GM10847 (cell line): ENCODE measurements around the gene LOXL1.

Source experiments
- POLR2A ChIP-seq: IDR thresholded peaks from 2 replicates; pipeline ENCODE4 v1.6.1; 2011; ENCODE audit not compliant: insufficient read length; ENCODE audit errors: extremely low read depth

Gene LOXL1

DNA sequence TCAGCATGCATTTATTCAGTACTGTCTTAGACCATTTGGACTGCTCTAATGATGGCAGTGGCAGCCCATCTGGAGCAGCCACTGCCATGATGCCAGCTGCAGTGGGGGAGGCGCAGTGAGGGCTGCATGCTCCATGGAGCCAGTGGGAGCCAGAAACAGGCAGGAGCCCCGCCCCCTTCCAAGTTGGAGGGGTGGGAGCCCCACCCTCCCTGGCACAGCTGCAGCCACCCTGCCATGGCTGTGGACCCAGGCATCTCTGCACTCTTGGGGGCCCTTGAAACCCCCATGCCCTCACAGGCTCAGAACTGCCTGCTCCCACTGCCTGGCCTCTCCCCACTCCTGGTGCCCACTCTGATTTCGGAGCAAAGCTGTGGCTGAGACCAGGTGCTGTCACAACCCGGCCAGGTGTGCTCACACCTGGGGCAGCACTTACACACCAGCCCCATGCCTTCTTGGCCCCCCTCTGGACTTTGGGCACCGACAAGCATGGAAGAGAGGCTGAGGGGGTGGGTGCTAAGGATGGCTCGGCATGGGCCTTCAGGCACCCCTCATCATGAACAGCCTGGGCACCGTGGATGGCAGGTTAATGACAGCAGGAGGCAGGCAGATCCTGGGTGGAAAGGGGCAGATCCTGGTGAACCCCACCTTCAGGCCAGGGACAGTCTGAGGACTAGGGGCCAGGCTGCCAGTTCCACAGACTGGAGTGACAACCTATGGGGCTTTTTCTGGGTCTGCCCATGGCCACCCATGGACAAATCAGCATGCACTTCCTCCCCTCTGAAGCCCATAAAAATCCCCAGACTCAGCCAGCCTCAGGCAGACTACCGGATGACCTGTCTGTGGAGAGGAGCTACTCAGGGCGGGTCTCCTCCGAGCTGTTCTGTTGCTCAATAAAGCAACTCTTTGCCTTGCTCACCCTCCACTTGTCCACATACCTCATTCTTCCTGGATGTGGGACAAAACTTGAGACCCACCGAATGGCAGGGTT, 34.6 kb upstream of the LOXL1 start:
- no peak for TF ChIP-seq POLR2A

- no peak for TF ChIP-seq POLR2A
Measured at GRCh38 chr15:73892446-73893226, 33.6 kb upstream of the LOXL1 start.

GRCh38 chr15:73894133-73894814, 32.0 kb upstream of the LOXL1 start:
- no peak for TF ChIP-seq POLR2A

- TF ChIP-seq POLR2A, result no peak
Measured at GRCh38 chr15:73897441-73898261, 28.6 kb upstream of the LOXL1 start.

DNA sequence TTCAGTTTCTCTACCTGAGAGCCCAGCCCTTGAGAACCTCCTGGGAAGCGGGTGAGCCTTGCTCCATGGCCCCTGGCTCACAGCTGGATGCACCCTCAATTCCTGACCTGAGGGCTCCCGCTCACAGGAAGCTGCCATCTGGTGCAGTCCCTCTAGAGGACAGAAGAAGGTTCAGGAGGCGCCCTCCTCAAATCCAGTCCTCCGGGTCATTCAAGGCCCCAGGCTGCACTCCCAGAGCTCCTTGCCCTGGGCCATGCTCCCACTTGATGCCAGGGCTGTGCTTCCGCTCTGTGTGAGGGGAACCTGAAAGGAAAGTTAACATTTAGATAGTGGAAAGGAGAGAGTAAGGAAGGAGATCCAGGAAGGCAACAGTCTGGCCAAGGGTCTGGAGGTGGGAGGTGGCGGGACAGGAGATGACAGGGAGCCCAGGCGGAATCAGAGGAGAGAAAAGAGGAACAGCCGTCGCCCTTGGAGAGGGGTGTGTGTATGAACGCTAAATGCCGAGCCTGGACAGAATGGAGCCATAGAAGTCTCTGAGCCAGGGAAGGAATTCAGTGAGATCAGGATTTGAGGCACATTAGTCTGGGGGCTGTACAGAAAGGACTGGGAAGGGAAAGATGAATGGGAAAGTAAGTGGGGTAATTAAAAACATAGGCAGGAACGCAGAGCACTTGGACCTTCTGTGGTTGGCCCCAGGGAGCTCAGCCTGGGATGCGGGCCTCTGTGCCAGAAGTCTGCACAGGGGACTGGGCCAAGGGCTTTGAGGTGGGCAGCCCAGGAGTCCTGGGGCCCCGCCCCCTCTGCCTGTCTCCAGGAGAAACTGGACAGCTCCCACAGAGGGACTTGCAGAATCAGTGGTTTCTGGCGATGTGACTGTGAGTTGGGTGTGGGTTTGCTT, 26.8 kb upstream of the LOXL1 start:
- no peak for TF ChIP-seq POLR2A

DNA sequence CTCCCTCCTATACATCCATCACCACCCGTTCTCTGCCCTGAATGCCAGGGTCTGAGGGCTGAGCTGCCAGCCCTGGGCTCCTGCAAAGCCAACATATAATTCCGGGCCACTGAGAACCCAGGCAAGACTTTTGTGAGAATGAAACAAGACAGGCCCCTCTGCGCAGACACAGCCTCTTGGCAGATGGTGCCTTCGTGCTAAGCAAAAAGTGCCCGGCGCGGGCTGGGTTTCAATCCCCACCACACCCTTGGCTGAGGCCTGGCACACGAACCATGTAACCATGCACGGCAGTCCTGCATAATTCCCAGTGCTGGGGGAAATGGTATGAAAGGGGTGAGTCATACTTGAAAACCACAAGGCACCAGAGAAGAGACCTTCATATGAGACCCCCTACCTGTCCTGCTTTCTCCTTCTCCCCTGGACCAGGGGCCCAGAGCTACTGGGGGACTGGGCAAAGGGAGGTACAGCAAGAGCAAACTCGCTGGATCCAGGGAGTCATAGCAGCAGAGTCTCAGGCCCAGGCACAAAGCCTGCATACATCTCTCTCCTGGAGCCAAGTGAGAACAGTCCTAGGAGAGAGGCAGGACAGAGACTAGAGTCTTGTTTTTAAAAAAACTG, 26.1 kb upstream of the LOXL1 start:
- no peak for TF ChIP-seq POLR2A

- TF ChIP-seq POLR2A, result no peak
Measured at GRCh38 chr15:73901126-73901810, 25.0 kb upstream of the LOXL1 start.

- TF ChIP-seq POLR2A, result no peak
Measured at GRCh38 chr15:73902121-73903020, 23.9 kb upstream of the LOXL1 start.

- no peak for TF ChIP-seq POLR2A
Measured at GRCh38 chr15:73904026-73904815, 22.0 kb upstream of the LOXL1 start.

- TF ChIP-seq POLR2A, result no peak
Measured at GRCh38 chr15:73905225-73905827, 20.9 kb upstream of the LOXL1 start.
